Measurements from ENCODE around the gene C3orf22.

DNA sequence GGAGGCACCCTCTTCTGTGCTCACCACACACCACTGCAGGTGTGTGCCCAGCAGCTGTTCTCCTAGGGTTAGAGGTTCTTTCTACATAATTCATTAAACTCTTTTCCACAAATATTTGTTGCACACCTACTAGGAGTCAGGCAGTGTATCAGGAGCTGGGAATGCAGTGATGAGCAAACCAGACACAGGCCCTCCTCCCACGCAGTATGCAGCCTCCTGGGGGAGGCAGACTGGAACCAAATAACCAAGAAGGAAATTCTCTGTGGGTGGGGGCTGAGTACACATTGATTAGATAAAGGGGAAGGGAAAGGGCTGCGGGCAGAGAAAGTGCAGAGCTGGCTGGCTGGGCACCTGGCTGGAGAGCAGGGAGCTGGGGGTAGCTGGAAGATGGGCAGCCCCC, 18.5 kb upstream of the C3orf22 start:
- TF ChIP-seq EZH2phosphoT487 (IDR thresholded peaks at IDR 0.05; ENCODE audit: low read depth), result no peak
- TF ChIP-seq, protein P1, sequence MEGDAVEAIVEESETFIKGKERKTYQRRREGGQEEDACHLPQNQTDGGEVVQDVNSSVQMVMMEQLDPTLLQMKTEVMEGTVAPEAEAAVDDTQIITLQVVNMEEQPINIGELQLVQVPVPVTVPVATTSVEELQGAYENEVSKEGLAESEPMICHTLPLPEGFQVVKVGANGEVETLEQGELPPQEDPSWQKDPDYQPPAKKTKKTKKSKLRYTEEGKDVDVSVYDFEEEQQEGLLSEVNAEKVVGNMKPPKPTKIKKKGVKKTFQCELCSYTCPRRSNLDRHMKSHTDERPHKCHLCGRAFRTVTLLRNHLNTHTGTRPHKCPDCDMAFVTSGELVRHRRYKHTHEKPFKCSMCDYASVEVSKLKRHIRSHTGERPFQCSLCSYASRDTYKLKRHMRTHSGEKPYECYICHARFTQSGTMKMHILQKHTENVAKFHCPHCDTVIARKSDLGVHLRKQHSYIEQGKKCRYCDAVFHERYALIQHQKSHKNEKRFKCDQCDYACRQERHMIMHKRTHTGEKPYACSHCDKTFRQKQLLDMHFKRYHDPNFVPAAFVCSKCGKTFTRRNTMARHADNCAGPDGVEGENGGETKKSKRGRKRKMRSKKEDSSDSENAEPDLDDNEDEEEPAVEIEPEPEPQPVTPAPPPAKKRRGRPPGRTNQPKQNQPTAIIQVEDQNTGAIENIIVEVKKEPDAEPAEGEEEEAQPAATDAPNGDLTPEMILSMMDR (IDR thresholded peaks at IDR 0.05; ENCODE audit: low read depth, low read length), result no peak
